Endothelial cell of umbilical vein (primary cell): ENCODE results near the gene INPP5A.

Experiments
- CTCF ChIP-seq, 2 donors: IDR thresholded peaks; 1 replicate in 1 of 2; 2 replicates in 1 of 2; pipeline ENCODE4 v1.5.1; 2011; ENCODE audit warnings: low read length in 2 of 2, mild to moderate bottlenecking in 2 of 2, moderate library complexity in 2 of 2, control low read depth in 1 of 2, inconsistent platforms in 1 of 2, low read depth in 1 of 2; ENCODE audit not compliant: insufficient read depth in 1 of 2; ENCODE audit errors: extremely low read depth in 1 of 2
- EZH2 ChIP-seq: IDR thresholded peaks from 2 replicates; pipeline ENCODE4 v1.6.1; 2012; ENCODE audit warnings: borderline replicate concordance, low read depth, mild to moderate bottlenecking, moderate library complexity, low read length, inconsistent platforms; ENCODE audit not compliant: severe bottlenecking
- FOS ChIP-seq: IDR thresholded peaks from 2 replicates; pipeline ENCODE4 v1.6.1; 2011; ENCODE audit warnings: mild to moderate bottlenecking, low read length, moderate library complexity, borderline replicate concordance; ENCODE audit not compliant: insufficient read depth
- JUN ChIP-seq: IDR thresholded peaks from 2 replicates; pipeline ENCODE4 v1.6.1; 2011; ENCODE audit warnings: borderline replicate concordance, low read depth; ENCODE audit not compliant: insufficient read length, insufficient read depth
- MAX ChIP-seq: IDR thresholded peaks from 2 replicates; pipeline ENCODE4 v1.6.1; 2011; ENCODE audit not compliant: insufficient read depth, insufficient read length
- MYC ChIP-seq: IDR thresholded peaks from one replicate; pipeline ENCODE4 v1.6.1; 2011; ENCODE audit warnings: mild to moderate bottlenecking, low read depth, low read length
- POLR2A ChIP-seq: IDR thresholded peaks from 2 replicates; pipeline ENCODE4 v1.6.1; 2012; ENCODE audit warnings: low read depth, mild to moderate bottlenecking, control low read depth, low read length
- POLR2AphosphoS5 ChIP-seq: IDR thresholded peaks from 2 replicates; pipeline ENCODE4 v1.6.1; 2012; ENCODE audit warnings: low read depth, mild to moderate bottlenecking, control low read depth, low read length, moderate library complexity; ENCODE audit not compliant: insufficient read depth

- TF ChIP-seq CTCF (IDR thresholded peaks at IDR 0.05; ENCODE audit: extremely low read depth in 1 of 2, insufficient read depth in 1 of 2, low read depth in 1 of 2, low read length in 2 of 2) (no peak), POLR2AphosphoS5 (no peak), JUN (no peak), POLR2A (no peak), FOS (no peak), MAX (no peak), MYC (no peak), EZH2 (no peak)
Observed at GRCh38 chr10:132651511-132652029, 114.0 kb downstream of the INPP5A start.
